ENCODE measurements around the gene SMIM24. TPM values are rescaled to one million over a fixed set of nuclear protein-coding genes. Genes with fewer than 3 reads are reported as not detected.
A peak's percentile ranks its signal among the peaks of the same experiment; 100 is the strongest.

SMIM24 gene
- polyA plus RNA-seq, 1 experiment = 0.12 TPM

DNA sequence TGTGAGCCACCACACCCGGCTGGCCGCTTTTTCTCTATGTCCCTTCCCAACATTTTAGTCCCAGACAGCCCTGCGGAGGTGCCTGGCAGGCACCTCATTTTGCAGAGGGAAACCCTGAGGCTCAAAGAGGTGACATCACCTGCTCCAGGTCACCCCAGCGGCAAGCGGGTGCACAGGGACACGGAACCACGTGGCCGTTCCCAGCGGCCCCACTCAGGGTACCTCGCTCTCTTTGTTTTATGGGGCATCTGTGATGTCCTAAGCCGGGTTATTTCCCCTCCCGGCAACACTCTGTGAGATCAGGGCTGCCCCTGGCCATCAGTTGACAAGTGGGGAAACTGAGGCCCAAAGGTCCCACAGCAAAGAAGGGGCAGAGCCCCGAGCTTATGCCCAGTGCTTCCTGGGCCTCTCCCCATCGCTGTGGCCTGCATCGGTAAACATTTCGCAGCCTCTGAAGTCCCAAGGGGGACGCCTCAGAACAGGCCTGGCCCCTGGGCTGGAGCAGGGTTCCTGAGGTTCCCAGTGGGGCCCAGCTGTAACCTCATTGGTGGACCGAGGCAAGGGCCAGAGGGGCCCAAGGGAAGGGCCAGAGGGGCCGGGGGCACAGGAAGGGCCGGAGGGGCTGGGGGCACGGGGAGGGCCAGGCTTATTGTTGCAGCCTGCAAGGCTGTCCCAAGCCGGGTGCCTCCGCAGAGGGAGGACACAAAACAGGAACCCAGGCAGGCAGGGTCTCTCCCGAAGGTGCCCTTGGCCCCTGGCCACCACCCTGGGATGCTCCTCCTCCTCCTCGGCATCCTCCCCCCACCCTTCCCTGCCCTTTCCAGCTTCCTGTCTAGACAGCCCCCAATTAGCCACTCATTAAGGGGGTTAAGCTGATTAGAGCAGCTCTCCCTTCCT is 39.0 kb downstream of the SMIM24 start:
- Histone ChIP-seq H3K27me3 (ENCODE audit: control insufficient read depth, insufficient read depth, low read length) (no peaks in the 10 kb centered on the region), H3K36me3 (ENCODE audit: control insufficient read depth, insufficient read depth, low read length) (peaks cover 37% of the 10 kb centered on the region), H3K4me3 (ENCODE audit: low read depth, low read length) (no peak overlapping the region)
- no peak for DNase-seq (ENCODE audit: low read depth)
- ChIA-PET CTCF (interaction anchor here (0.6 to 1.6 kb wide), 3 partner anchors 12 to 226 kb away, joined by 3 to 5 read pairs (median 4); no protein-coding TSS in a partner anchor), POLR2A (no interaction called here)
- TF ChIP-seq, protein P1, sequence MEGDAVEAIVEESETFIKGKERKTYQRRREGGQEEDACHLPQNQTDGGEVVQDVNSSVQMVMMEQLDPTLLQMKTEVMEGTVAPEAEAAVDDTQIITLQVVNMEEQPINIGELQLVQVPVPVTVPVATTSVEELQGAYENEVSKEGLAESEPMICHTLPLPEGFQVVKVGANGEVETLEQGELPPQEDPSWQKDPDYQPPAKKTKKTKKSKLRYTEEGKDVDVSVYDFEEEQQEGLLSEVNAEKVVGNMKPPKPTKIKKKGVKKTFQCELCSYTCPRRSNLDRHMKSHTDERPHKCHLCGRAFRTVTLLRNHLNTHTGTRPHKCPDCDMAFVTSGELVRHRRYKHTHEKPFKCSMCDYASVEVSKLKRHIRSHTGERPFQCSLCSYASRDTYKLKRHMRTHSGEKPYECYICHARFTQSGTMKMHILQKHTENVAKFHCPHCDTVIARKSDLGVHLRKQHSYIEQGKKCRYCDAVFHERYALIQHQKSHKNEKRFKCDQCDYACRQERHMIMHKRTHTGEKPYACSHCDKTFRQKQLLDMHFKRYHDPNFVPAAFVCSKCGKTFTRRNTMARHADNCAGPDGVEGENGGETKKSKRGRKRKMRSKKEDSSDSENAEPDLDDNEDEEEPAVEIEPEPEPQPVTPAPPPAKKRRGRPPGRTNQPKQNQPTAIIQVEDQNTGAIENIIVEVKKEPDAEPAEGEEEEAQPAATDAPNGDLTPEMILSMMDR (IDR thresholded peaks at IDR 0.05; ENCODE audit: insufficient read depth, low read depth, low read length) = no peak

DNA sequence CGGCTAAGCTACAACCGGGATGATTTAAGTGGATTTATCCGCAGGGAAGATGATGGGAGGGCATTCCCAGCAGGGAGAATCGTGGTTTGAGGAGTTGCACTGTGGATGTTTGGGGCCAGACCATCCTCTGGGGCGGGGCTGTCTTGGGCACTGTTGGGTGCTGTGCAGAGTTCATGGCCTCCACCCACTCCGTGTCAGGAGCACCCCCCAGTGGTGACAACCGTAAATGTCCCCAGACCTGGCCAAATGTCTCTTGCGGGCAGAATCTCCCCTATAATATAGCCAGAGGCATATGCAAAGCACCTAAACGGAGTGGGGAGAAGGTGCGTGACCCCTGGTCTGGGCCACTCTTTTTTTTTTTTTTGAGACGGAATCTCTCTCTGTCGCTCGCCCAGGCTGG is 40.2 kb downstream of the SMIM24 start:
- POLR2A ChIA-PET = no interaction called here
- no peak overlapping the region for H3K4me3 ChIP-seq (ENCODE audit: low read depth, low read length)
- no peak for DNase-seq (ENCODE audit: low read depth)
- CTCF ChIA-PET = interaction anchor here (0.7 to 3.8 kb wide), 4 partner anchors 11 to 71 kb away, joined by 3 to 16 read pairs (median 3); no protein-coding TSS in a partner anchor
- H3K27me3 ChIP-seq (ENCODE audit: control insufficient read depth, insufficient read depth, low read length) = no peaks in the 10 kb centered on the region
- TF ChIP-seq, protein P1 (IDR thresholded peaks at IDR 0.05; ENCODE audit: insufficient read depth, low read depth, low read length) = peak; percentile 39; the same call in 1 of the 2 replicates
- H3K36me3 ChIP-seq (ENCODE audit: control insufficient read depth, insufficient read depth, low read length) = peaks cover 26% of the 10 kb centered on the region

DNA sequence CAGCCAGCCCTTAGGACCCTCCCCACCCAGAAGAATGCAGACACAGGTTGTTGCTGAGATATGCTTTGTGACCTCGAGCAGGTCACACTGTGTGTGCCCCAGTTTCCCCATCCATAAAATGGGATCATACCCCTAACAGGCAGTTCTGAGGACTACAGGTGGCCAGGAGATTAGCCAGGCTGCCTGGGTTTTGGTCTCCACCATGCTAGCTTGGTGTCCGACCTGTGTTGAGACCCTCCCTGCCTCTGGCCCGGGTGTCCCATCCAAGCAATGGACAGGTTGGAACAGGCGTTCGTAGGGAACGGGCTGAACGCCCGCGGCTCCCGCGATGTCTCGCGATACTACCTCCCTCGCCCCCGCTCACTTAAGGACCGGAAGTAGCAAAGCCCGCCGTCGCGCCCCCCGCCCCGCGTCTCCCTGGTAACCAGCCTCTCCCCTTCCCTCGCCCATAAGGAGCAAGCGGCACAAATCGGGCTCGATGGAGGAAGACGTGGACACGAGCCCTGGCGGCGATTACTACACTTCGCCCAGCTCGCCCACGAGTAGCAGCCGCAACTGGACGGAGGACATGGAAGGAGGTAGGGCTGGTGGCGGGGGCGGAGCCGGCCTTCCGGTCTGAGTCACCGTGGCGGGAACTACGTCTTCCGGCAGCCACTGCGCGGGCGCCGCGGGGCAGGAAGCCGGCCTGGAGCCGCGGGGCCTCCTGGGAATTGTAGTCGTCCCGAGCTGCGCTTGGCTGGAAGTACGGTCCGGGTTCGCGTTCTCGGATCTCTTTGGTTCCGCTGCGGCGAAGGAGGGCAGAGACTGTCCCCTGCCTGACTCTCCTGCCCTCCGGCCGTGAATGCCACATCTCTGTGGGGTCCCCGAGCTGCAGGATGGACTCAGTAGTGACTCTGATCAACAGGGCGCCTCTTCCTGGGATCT is 45.4 kb downstream of the SMIM24 start:
- POLR2A ChIA-PET = no interaction called here
- CTCF ChIA-PET = interaction anchor here (1.4 kb wide), 1 partner anchor 38 kb away, joined by 4 read pairs; no protein-coding TSS in a partner anchor
- H3K27me3 ChIP-seq (ENCODE audit: control insufficient read depth, insufficient read depth, low read length) = no peaks in the 10 kb centered on the region
- H3K36me3 ChIP-seq (ENCODE audit: control insufficient read depth, insufficient read depth, low read length) = peaks cover 30% of the 10 kb centered on the region
- H3K4me3 ChIP-seq (ENCODE audit: low read depth, low read length) = peak overlapping the region; percentile 18
- TF ChIP-seq, protein P1 (IDR thresholded peaks at IDR 0.05; ENCODE audit: insufficient read depth, low read depth, low read length) = peak; percentile 1; the same call in 1 of the 2 replicates
- DNase-seq (ENCODE audit: low read depth) = peak; percentile 69

DNA sequence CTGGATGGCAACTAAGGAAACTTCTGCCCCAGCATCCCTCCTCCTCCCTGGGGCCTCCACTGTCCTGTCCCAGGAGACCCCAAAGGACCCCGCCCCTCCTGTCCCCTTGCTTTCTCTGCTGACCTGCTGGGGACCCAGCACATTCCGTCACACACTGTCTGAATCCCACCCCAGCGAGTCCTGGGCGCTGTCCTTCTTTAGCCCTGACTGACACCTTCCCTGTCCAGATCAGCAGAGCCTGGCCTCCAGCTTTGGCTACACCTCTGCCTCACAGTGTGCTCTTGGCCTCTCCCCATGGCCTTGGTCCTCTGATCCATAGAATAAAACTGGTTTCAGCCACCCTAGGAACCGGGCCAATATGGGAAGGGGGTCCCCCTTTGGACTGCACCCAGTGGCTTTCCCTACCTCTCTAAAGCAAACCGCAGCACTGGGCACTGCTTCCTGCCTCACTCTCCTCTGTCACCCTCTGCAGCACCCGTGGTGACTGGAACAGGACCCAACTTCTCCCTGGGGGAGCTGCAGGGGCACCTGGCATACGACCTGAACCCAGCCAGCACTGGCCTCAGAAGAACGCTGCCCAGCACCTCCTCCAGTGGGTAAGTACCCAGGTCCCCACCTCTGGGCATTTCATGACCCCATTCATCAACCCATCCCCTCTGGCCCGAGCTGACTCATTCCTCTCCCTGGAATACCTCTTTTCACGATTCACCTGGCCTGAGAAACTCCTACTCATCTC is 46.4 kb downstream of the SMIM24 start:
- DNase-seq (ENCODE audit: low read depth) = no peak
- ChIA-PET CTCF (interaction anchor here (1.3 to 1.4 kb wide), 3 partner anchors 38 to 69 kb away, joined by 4 to 6 read pairs (median 4); no protein-coding TSS in a partner anchor), POLR2A (no interaction called here)
- no peak overlapping the region for H3K4me3 ChIP-seq (ENCODE audit: low read depth, low read length)
- H3K36me3 ChIP-seq (ENCODE audit: control insufficient read depth, insufficient read depth, low read length) = peaks cover 30% of the 10 kb centered on the region
- TF ChIP-seq, protein P1 (IDR thresholded peaks at IDR 0.05; ENCODE audit: insufficient read depth, low read depth, low read length) = no peak
- H3K27me3 ChIP-seq (ENCODE audit: control insufficient read depth, insufficient read depth, low read length) = no peaks in the 10 kb centered on the region
